OCI-M1 (cell line): Measurements from ENCODE around the gene CACNA1F.

Experiments used
- DNase-seq: peaks from one replicate; lab custom pipeline; 2025; lab: John Stamatoyannopoulos, UW

The CACNA1F gene

DNA sequence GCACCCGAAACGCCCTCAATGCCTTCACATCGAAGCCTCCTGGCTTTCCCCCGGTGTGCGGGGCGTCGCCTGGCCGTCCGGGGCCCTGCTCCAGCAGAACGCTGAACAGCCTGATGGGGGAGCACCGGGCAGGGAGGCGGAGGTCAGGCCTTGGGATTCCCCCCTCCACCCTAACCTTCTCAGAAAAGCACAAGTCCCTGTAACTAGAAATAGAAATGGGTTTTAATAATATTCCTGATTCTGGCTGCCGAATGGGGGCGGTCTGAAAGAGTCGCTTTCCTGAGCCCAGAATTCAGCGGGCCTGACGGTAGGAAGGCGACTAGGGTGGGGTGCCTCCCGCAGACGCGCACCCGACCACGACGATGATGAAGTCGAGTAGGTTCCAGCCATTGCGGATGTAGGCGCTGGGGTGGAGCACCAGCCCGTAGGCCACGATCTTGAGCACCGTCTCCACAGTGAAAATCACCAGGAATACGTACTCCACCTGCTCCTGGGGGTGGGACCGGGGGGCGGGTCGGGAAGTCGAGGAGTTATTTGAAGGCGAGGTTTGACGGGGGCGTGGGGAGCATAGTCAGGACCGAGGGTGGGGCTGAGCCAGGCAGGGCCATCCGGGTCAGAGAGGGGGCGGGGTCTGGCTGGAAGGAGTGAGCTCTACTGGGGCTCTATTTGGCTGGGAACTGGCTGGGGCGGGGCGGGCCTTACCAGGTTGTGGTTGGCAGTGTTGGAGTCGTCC is 2.5 kb downstream of the CACNA1F start:
- peak; percentile 62 for DNase-seq

DNA sequence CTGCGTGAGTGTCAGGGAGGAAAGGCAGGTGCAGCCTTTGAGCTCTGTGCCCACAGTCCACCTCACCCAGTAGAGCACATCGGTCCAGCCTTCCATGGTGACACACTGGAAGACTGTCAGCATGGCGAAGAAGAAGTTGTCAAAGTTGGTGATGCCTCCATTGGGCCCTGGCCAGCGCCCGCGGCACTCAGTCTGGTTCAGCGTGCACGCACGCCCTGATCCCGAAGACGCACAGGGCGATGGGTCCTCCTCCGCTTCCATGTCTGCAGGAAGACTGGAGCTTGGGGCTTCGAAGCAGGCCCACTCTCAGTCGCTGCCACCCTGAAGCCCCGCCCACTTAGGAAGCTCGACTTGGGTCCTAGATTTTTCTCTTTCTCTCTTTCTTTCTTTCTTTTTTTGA is 5.0 kb downstream of the CACNA1F start:
- DNase-seq = no peak

DNA sequence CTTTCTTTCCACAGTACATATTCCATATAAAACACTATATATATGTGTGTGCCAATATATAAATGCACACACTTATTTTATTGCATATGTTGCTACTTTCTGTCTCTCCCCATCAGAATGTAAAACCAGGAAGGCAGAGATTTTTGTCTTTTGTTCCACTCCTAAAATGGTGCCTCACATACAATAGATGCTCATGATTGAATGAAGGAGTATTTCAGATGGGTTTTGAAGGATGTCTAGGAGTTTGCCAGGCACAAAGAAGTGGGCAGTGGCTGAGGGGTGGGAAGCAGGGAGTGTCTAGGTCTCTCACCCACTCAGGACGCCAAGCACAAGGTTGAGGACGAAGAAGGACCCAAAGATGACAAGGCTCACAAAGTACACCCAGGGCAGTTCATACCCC is 5.4 kb downstream of the CACNA1F start:
- DNase-seq = no peak

DNA sequence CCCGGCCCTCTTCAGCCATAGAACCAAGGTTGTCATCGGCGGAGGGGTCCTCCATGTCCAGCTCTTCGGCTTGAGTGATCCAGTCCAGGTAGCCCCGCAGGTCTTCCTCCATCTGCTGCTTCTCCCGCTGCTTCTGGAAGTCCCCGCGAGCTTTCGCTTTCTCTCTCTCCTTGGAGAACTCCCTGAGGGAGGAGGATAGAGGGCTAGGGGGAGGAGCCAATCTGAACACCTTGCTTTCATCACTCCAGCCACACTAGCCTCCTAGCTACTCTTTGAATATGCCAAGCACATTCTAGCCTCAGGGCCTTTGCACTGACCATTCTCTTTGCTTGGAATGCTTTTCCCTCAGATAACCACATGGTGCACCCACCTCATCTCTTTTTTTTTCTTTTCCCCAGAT is 6.2 kb downstream of the CACNA1F start:
- DNase-seq = no peak

DNA sequence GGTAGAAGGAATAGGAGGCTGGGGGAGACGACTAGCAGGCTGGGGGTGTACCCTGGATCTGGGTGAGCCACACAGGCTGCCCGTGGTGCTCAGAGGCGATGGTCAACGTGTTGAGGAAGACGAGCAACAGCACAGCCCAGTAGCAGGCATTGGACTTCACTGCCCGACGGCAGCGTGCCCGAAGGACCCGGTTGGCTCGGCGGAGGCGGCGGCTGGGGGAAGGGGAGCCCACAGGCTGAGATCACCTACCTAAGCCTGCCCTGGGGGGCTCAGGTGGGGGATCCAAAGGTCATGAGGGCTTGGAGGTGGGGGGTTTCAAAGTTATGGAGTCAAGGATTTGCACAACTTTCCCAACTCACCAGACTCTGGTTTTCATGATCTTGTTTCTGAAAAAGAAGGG is 7.3 kb downstream of the CACNA1F start:
- DNase-seq = no peak

DNA sequence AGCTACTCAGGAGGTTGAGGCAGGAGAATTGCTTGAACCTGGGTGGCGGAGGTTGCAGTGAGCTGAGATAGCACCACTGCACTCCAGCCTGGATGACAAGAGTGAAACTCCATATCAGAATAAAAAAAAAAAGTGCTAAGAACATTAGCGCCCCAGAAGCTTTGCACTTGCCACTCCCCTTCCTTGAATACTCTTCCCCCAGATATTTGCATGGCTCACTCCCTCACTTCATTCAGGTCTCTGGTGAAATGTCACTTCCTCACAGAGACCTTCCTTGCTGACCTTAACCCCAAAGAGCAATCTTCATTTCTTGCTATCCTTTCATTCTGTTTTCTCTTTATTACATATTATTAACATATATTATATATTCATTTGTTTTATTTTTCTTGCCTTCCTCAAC is 11.3 kb downstream of the CACNA1F start:
- DNase-seq = no peak

DNA sequence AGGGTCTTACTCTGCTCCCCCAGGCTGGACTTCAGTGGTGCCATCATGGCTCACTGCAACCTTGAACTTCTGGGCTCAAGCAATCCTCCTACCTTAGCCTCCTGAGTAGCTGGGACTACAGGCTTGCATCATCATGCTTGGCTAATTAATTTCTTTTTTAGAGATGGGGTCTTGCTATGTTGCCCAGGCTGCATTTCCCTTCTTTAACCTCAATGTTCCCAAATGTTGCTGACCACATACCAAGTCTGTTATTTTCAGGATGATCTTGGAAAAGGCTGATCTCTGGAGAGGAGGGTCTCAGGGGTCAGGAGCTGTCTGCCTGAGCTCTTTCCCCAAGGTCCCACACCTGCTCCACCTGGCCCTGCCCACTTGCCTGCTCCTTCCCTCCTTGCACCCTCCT is 13.0 kb downstream of the CACNA1F start:
- DNase-seq = no peak

DNA sequence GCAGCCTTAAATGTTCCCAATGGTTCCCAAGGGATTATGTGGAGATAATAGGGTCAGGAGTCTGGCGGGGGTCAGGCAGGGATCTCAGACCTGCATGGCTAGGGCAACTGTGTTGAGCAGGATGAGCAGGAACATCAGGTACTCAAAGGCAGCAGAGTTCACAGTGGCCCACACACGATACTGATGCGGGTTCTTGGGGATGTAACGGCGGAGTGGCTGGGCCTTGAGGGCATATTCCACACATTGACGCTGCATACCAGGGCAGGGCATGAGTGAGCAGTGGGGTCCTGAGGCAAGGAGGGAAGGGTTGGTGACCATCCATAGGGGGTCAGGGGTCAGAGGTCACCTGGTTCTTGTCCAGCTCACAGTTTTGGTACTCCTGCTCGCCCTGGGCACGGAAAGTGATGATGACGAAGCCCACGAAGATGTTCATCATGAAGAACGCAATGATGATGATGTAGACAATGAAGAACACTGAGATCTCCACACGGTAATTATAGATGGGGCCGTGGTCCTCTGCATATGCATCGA is 18.1 kb downstream of the CACNA1F start:
- no peak for DNase-seq

DNA sequence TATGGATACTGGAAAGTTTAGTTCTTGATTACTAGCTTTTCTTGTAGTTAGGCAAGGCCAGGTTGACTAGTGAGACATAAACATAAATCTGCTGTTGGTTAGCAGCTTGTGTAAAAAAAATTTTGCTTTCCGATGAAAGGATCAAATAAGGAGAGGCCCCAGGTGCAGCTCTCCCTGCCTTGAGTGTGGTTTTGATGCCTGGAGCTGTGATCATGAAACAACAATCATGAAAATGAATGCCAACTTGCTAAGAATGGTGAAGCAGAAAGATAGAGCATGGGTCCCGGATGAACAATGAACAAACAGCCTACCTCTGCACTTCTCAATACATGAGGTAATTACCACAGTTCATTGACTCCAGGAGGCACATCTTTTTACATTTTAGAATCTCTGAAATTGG is 18.7 kb downstream of the CACNA1F start:
- no peak for DNase-seq

DNA sequence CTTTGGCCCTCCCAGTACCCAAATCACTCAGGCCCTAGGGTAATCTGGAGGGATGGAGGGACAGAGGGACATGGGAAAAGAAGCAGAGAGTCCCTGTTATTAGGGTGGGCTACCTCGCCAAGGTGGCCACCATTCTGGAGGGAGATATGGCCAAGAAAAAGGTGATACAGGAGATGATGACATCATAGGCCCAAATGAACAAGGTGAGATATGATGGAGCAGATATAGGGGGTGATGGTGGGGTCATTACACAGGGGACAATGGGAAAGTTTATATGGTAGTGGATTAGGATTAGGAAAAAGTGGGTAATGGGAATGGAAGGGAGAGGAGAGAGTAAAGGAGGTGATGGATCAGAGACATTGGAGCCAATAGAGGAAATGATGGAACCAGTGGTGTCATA is 20.3 kb downstream of the CACNA1F start:
- no peak for DNase-seq

DNA sequence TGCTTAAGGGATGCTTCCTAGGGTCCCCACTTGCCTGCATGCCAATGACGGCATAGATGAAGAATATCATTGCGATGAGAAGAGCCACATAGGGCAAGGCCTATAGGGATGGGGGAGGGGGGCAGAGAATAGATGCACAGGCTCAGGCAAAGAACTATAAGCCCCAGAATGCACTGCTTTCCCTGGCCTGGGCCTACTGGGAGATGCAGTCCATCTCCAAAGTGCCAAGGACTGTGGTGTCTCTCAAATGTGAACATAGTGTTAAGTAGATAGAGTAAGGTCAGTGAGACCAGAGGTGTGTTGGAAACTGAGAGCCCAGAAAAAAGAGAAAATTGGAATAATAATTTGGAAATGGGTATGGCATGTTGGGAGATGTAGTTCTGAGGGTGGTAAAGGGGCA is 20.9 kb downstream of the CACNA1F start:
- DNase-seq = no peak

DNA sequence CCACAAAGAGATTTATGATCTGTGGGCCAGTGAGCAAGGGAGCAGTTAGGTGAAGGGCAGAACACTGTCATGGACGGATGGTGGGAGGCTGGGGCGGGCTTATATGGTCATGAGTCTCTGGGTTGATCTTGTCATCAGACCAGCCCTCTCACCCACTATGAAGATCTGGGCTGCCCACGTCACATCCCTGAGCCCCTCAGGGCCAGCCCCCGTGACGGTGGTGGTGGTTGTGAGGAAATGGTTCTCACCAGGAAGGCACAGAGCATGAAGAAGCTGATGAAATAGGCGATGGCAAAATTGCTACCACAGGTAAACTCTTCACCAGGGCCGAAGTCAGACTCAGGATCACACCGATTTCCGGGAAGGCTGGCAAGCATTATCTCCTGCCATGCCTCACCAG is 22.1 kb downstream of the CACNA1F start:
- no peak for DNase-seq

DNA sequence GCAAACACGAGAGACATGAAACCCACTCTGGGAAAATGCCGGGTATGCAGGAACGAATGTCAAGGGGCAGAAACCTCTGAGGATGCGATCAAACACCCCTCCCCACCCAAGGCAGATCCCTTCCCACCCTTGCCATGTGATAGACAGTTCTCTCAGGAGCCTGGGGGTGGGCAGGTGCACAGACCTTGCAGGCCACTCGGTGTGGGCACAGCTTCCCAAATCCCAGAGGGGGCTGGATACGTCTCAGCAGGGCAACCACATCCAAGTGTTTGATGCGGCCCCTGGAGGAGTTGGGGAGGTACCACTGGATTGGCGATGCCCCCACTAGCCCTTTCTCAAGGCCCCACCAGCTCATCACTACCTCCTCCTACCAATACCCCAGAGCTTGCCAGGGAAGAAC is 22.7 kb downstream of the CACNA1F start:
- no peak for DNase-seq

DNA sequence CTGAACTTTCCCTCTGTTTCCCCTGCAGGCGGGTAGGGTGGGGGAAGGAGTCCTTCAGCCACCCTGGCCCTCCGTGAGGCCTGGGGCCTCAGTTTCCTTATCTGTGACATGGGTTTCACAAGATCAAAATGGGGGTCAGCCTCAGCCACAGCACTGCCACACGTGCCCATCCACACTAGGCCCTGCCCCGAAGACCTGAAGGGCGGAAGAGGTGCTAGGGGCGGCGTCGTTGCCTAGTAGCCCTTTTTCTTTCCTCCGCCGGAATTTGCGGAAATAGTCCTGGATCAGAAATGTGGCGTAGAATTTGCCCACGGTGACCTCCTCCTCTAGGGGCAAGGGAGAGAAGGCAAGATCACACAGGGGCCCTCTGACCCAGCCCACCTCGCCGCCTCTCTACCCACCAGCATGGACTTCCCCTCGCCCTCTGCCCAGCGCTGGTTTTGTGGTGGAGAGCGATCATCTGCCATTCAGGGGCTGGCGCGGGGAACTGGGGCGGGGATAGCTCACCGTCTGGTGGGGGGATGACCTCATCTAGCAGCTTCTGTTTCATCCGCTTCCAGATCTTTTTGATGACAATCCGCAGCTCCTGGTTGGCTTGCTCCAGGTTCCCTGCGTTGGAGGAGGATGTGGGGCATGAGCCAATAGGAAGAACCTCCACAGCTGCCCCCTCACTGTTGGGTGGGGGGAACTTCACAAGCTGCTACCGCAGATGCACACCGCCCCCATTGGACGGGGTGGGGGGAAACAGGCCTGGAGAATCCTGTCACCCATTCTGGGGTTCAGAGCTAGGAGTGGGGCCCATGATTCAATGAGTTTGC is 23.5 kb downstream of the CACNA1F start:
- DNase-seq = no peak

DNA sequence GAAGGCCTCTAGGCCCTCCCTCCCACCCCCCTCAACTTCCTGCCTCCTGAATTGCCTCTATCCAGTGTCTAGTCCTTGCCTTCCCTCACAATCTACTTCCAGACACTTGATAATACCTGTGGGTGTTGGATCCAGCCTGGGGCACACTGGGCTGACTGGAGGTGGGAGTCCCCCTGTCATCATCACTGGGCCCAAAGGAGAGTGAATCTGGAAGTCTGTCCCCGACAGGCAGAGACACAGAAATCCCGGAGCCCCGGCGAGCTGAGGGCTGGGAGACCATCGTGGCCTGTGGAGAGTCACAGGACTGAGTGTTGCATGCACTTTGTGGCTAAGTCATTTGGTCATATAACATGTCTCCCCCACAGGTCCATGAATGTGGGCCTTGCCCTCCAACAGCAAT is 24.7 kb downstream of the CACNA1F start:
- no peak for DNase-seq

DNA sequence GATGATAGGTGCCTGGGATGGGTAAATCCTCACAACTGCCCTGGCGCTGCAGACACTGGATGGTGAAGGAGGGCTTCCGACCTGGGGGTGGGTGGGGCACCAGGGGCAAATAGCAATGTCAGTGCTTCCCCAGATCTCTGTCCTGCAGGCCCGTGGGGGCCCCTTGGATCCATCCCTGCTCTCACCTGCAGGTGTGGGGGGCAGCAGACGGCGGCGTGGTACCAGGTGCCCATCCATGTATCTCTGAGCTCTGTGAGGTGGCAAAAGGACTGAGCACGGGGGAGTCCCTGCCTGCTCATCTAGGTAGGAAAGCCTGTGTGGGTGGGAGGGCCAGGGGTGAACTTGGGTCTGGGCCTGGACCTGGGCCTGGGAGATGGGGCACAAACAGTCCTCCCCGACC is 26.6 kb downstream of the CACNA1F start:
- no peak for DNase-seq

DNA sequence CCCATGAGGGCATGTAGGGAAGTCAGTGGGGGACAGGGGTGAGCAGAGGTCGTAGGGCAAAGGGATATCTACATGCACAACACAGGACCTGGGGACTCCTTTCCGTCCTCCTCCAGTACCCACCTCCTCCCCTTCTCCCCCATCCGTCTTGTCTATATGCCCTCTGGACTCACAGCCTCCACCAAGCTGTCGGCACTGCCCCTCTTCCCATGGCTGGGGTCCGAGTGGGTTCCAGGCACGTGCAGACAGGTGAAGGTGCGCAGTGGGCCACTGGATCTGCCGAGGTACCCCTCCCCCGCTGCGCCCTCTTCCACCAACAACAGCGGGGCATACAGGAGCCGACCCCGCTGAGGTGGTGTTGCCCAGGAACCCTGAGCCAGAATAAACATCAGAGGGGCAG is 27.7 kb downstream of the CACNA1F start:
- no peak for DNase-seq

DNA sequence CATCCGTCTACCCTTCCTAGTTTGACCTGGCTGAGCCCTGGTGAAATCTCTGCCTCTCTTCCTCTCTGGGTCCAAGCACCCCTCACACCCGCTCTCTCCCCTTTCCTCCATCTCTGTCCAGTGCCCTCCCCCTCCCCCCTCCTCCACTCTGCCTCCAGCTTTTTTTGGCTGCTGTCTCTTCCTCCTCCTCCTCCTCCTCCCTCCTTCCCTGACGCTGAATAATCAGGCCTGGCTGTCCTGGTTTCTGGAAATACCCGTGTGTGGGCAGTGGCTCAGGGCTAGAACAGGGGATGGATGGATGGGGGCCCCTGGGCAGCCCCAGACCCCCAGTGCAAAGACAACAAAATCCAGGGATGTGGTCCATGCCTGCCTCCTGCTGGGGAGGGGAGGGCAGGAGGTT is 28.4 kb downstream of the CACNA1F start:
- DNase-seq = no peak

DNA sequence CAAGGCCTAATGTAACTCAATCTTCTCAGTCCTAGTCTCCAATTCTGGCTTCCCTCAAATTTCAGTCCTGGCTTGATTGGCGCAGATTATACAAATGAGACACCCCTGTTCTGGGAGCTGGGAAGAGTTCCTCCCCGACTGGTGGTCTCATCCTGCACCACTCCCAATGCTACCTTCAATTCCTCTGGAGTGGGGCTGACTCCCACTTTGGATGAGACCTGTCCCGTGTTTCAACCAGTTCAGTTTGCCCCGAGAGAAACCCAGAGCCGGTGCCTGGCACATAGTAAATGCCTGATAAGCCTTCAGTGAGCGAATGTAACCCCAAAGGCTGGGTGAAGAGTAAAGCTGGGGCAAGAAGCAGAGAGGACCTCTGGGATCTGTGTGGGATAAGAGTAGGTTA is 29.1 kb downstream of the CACNA1F start:
- DNase-seq = no peak

DNA sequence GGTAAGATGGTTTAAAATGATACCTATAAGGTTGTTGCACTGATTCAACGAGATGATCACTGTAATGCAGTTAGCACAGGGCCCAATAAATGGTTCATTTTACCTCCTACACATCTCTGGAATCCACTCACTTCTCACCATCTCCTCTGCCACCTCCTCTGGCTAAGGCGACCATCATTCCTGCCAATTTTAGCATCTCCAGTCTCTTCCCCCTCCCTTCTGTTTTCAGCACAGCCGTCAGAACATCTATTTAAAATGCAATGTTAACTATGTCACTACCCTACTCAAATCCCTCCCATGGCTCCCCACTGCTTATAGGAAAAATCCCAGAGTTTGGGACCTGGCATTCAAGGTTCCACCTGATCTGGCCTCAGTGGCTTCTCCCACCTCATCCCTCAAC is 29.6 kb downstream of the CACNA1F start:
- no peak for DNase-seq

DNA sequence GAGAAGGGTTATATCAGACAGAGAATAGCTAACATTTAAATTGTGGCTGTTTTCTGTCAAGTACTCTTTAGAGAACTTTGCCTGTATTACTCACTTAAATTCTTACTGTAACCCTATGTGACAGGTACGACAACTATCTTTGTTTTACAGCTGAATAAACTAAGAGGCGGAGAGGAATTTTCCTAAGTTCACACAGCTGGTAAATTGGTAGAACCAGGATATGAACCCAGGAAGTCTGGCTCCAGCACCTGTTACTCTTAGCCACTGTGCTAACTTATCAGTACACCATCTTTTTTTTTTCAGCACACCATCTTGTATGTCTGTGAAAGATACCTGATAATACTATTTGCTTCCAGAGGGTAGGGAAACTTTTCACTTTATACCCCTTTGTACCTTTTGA is 31.1 kb downstream of the CACNA1F start:
- no peak for DNase-seq

DNA sequence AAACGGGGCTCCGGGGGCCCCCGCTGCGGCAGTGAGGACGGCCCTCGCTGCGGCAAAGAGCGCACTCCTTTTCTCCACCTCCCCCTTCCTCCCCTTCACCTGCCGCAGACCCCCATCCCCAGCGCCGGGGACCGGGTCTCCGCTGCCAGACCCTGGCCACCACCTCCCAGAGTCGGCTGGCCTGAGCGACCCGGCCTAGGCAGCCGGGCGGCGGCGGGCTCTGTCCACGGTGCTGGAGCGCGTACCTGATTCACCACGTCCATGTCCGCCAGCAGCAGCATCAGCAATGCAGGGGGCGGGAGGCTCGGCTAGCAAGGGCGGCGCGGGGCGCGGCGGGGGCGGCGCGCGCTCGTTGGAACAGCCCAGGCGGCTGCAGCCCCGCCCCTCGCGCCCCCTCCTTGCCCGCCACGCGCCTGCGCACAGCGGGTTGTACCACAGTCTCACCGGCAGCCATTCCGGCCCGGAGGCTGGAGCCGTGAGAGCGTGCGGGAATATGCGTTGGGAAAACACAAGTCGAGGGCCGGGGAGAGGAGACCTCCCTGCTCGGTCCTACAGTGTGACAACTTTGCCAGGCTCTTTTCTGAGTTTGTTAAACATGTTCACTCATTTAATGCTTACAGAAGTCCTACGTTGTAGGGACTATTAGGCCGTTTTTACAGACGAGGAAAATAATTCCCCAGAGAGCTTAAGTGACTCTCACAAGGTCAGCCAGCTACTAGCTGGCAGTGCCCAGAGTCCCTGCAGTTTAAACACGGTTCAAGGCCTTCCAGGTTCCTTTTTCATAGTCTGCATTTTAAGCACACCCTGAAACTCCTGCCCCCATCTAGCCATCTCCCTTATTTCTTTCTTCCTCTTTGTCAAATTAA is 33.0 kb downstream of the CACNA1F start, which contains the start of gene SYP:
SYP (minus strand) TSS at position 288 of the 866 bp plus-strand sequence; CDS start at position 281, 7 bp downstream.
- DNase-seq = peak; percentile 92

DNA sequence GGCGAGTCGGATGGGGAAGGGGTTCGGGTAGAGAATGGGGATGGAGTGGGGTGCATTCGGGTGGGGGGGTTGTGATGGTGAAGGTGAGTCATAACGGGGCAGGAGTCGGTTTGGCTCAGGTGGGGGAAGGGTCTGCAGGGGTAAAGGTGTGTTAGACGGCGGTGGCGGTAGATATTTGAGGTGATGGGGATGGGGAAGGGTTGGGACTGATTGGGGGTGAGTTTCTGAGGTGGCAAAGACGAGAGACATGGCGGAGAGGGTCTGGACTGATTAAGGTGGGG is 33.9 kb downstream of the CACNA1F start:
- no peak for DNase-seq
